Middle frontal gyrus (tissue), 1 donor: ENCODE measurements around the gene SPCS3.
"Not testable (repeated sequence)": the region's sequence is repeated elsewhere in the genome, so short reads cannot be mapped to it uniquely, and the experiment has no call there.

Experiments used
- DNase-seq: peaks from one replicate; pipeline ENCODE4 v3.0.0-alpha.2; 2015; ENCODE audit warnings: low spot score; ENCODE audit errors: extremely low spot score

SPCS3 gene

DNA sequence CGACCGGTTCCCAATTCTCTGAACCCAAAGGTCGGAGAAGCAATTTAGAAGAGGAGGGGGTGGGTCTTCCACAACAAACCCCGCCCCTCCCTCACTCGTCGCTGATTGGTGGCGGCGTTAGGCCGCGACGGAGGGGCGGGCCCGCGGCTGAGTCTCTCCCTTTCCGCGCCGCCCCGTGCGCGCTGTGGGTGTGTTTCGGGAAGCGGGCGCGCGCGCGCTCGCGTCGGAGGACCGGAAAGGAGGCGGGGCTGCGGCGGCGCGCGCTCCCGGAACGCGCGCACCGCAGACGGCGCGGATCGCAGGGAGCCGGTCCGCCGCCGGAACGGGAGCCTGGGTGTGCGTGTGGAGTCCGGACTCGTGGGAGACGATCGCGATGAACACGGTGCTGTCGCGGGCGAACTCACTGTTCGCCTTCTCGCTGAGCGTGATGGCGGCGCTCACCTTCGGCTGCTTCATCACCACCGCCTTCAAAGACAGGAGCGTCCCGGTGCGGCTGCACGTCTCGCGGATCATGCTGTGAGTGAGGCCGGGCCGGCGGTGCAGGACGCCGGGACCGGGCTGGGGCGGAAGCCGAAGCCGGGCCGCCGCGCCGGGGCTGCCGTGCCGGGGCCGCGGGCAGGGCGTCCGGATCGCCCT lies at the start of gene SPCS3:
Gene SPCS3 (plus strand): TSS at position 263 of the 636 bp plus-strand sequence. CDS start 111 bp downstream, at position 374.
- DNase-seq = peak; percentile 98

DNA sequence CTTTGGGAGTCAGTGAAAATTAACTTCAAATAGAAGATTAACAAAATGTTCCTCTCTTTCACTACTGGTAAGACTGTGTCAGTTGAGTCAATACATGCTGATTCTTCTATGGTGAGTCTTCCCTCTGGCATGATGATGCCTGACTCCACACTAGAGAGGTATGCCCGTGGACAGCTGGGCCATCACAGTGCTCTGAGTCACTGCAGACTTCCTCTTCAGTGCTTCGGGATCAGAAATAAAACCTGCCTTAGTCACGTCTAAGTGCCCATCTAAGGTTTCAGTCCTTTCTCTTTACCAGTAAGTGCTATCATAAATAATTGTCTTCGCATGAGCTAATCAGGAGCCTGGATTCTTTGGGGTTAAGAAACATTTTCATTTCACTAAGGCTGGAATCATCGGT lies 49.1 kb upstream of the SPCS3 start:
- DNase-seq = no peak

DNA sequence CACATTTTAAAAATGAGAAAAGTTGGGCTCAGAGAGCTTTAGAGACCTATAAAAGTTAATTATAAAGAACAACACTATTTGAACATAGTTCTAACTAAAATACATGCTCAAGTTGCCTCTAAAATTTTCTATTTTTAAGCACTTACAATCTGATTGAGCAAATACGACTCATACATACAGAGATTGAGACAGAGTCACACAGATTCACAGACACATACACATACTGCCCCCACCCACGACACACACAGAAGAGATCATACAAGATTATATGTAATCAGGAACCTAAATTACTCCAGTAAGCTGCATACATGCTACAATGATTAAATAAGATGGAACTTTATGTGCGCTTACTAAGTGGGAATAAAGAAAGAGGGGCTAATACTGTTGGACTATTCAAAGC lies 48.0 kb upstream of the SPCS3 start:
- DNase-seq = no peak

DNA sequence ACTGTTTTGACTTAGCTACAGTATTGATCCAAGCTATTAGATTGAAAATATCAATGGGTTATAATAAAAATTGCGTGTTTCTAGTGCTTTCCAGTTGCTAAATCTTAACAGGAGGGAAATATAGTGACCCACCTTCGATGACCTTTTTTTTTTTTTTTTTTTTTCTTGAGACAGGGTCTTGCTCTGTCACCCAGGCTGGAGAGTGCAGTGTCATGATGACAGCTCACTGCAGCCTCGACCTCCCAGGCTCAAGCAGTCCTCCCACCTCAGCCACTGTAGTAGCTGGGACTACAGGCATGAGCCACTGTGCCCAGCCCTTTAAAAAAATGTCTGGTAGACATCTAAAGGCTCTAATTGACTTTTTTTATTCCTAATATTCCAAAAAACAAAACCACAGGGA lies 47.0 kb upstream of the SPCS3 start:
- no peak for DNase-seq

DNA sequence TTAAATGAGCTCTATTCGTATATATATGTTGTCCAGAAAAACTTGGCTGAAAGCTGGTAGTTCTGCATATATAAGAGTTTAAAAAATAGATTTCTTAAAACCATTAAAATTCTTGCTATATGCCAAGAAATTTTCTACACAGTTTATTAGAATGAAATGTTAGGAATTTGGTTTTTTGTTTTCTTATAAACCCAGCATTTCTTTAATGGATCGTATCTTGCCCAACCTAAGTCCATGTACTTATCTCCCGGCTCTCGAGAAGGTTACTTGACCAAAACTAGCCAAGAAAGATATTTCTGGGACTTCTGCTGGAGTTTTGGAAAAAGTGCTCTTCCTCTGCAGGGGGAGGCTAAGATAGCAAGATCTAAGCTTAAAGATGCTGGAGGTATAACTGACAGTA lies 46.0 kb upstream of the SPCS3 start:
- DNase-seq = no peak

DNA sequence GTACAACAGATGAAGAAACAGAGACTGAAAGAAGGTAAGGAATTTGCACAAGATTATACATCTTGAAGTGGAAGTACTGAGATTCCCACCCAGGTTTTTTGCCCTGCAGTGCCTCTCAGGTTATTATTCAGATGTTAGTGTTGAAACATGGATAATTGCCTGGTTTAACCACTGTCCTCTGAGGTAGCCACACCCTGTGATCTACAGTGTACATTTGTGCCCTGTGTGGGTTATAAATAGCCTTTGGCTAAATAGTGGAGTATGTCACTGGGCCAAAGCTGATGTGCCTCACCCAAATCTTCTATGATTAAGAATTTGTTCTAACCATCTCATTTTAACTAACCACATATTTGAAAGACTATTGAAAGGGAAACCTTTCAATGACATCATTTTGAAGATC lies 45.3 kb upstream of the SPCS3 start:
- no peak for DNase-seq

DNA sequence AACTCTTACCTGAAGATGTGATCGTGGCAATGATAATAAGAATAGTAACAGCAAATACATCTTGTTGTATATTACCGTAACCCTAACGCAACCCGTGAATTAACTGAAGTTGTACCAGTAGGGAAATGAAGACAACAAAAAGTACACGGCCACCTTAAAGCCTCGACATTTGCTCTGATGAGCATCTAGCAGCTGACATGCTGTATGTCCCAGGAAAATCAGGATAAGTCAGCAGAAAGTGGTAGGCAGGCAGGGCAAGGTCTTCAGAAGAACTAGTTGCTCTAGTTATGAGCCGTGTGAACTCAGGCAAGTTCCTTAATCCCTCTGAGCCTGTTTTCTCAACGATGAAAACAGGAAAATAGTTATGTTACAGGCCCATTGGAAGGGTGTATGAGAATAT lies 43.1 kb upstream of the SPCS3 start:
- DNase-seq = no peak

DNA sequence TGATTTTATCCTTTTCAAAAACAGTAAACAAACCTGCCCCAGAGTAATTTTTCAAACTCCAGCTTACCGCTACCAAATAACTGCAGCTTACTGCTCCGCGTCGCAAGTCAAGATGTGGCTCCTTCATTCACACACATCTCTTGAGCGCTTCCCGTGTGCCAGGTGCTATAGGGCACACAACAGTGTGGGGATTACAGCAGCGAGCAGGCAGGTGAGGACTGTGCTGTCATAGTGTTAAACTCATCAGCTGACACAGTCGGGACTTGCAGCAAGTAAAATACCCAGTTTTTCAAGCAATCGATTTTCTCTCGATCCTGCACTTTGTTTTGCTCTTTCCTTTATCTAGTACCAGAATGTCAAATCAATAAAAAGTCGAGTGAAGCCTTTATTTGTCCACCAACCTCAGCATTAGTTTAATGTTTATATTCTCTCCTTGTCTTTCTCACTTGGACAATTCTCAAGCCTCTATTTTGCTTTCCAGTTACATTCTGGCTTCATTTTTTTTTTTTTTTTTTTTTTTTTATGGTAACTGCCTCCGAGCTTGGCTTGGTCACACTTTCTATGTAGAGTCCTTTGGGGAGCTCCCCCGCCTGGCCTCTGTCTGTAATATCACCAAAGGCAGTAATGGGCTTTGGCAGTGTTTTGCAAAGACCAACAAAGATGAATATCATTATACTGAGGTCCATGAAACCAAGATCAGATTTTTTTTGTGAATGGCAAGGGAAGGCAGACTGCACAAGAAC lies 42.4 kb upstream of the SPCS3 start:
- DNase-seq = no peak

DNA sequence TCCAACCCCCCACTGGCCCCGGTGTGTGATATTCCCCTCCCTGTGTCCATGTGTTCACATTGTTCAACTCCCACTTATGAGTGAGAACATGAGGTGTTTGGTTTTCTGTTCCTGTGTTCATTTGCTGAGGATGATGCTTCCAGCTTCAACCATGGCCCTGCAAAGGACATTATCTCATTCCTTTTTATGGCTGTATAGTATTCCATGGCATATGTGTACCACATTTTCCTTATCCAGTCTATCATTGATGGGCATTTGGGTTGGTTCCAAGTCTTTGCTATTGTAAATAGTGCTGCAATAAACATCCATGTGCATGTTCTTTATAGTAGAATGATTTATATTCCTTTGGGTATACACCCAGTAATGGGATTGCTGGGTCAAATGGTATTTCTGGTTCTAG lies 40.2 kb upstream of the SPCS3 start:
- not testable (repeated sequence) for DNase-seq

DNA sequence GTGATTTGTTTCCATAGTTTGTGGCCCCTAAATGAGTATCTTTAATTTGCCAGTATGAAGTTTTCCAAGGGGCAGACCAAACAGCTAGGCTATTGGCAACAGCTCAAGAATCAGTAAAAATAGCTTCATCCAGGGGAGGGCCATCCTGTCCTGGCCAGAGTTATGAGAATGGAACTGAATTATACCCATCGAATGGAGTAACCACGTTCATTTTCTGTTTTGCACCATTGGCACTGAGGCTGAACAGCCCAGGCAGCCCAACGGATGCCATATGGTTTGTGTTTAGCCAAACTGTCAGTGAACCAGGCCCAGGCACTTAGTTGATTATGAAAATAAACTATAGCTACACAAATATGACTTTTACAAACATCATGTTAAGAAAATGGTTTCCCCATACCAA lies 33.0 kb upstream of the SPCS3 start:
- DNase-seq = no peak

DNA sequence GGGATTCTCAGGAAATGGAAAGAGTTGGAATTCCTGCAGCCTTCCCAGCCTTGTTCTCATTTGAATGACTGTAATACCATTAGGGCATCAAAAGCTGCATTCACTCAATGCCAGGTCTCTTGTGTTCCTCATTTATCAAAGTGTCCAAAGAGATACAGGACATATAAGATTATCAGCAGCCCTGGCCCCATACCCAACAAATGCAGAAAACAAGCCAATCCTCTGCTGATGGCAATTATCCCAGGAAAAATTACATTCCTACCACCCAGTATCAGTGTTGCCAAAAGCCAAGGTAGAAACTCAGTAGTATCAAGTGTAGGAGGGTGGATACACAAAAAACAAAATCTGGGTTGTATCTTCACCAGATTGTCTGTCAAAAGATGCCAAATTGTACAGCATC lies 32.2 kb upstream of the SPCS3 start:
- DNase-seq = no peak

DNA sequence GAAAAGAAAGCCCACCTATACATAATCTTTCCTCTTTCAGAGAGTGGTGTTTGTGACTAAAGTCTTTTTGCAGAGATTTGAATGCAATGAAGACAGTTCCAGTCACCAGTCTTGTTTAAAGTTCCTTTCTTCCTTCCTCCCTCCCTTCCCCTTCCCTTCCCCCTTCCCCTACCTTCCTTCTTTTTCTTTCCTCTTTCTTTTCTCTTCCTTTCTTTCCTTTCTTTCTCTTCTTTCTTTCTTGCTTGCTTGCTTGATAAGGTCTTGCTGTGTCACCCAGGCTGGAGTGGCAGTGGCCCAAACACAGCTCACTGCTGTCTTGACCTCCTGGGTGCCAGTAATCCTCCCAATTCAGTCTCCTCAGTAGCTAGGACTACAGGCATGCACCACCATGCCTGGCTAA lies 31.7 kb upstream of the SPCS3 start:
- DNase-seq = no peak

DNA sequence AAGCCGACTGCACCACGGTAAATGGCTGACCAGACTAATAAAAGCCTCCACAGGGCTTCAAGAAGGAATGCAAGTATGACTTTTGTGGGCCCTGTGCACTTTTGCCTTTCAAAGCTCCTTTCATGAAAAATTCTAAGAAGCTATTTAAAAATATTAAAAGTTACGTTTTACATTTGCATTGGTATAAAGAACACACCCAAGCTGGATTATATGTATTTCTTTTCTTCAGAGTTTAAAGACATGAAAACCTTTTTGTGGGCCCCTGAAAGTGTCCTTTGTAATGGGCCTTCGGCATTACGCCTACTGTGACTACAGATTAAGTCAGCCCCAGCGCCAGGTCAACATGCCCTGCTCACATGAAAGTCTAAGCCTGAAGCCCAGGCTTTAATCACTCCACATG lies 30.2 kb upstream of the SPCS3 start:
- no peak for DNase-seq

DNA sequence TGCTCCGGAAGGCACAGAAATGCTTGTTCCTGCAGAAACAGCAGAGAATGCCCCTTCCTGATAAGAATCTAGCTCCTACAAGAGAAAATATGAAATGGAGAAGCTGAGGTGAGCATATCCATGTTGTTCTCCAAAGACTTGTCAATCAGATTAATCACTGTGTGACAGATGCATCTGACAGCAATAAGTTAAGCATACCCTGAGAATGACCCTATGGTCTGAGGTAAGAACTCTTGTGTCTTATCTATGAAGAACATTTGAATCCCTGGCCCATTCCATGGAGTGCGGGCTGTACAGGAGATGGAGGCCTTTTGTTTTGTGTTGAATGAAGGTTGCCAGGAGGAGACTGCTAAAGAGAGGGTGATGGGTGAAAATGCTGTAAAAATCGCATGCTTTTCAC lies 29.2 kb upstream of the SPCS3 start:
- DNase-seq = no peak

DNA sequence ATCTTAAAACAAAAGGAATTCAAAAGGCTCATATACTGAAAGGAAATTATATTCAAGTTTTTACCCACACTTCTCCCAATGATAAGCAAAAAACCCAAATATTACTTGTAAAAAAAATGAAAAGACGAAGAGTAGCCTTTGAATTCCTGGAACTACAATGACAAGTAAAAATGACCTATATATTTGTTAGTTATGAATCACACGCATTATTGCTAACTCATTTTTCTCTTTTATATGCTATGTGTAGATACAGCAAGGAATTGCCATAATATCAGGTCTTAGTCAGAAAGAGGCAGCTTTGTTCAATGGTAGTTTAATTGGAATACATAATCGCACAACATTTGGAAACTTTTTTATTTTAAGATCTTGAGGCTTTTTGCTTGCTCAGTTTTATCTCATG lies 28.0 kb upstream of the SPCS3 start:
- DNase-seq = no peak

DNA sequence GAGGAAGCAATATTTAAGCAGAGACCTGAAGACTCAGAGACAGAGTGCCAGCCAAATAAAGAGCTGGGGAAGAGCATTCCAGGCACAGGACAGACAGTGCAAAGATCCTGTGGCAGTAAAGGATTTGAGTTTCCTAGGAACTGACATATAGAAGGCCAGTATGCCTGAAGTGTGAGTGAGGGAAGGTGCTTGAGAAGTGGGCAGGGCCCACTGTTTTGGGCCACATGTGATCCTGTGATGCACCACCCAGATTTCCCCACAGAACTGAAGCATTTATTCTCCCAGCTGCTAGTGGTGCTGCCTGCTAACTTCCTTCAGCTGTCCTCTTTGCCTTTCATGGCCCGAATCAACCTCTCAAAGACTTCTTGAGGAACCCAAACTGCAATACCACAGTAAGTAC lies 26.8 kb upstream of the SPCS3 start:
- no peak for DNase-seq

DNA sequence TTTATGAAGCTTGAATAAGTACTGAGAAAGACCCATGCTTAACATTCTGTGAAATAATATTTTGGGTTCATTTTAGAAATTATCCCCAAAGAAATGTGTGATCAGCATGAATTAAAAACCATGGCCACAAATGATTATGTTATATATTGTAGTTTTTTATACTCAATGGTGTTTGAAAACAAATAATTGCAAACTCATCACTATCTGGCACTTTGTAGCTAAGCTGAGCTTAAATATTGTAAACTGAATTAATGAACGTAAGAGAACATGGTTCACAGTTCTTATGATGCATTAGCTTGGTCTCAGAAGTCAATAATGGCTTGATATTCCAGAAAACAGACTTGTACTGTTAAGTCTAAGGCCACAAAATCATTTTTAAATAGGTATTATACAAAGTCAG lies 26.1 kb upstream of the SPCS3 start:
- DNase-seq = no peak

DNA sequence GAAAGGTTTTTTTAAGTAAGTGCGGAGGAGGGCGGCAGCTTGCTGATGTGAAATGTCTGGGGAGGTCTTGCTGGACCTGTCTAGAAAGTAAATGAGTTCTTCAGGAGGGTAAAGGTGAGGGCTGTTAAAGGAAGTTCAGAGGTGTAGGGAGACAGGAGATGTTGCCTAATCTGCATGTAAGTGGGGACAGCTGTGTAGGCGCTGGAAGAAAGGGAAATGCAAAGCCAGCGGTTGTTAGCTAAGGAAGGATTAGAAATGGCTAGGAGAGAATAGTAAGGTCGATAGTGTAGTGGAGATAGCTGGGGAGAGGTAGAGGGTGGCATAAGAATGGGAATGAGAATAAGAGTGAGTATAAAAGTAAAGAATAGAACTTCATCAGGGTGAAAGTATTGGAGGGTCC lies 23.9 kb upstream of the SPCS3 start:
- DNase-seq = not testable (repeated sequence)

DNA sequence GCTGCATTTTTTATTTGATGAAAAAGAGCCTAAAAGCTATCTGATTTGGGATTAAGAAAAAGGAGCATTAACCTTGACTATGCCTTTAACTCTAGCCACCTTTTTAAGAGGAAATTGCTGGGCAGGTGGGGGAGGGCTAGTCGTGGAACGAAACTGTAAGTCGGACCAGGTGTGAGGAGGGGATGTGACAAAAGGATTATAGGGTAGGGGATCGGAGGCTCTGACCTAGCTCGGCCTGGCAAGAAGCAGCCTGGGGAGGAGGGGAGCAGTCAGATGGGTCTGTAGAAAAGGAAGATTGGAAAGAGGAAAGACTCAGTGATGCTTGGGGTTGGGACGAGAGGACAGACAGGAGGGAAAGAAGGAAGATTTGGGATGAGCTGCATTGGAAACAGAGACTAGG lies 21.1 kb upstream of the SPCS3 start:
- DNase-seq = no peak

DNA sequence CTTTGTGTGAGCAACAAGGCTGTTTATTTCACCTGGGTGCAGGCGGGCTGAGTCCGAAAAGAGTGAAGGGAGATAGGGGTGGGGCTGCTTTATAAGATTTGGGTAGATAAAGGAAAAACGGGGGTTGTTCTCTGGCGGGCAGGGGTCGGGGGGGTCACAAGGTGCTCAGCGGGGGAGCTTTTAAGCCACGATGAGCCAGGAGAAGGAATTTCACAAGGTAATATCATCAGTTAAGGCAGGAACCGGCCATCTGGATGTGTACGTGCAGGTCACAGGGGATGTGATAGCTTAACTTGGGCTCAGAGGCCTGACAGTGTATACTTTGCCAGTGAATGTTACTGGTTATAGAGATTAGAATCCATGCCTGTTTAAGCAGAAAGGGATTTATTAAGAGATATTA lies 19.7 kb upstream of the SPCS3 start:
- no peak for DNase-seq

DNA sequence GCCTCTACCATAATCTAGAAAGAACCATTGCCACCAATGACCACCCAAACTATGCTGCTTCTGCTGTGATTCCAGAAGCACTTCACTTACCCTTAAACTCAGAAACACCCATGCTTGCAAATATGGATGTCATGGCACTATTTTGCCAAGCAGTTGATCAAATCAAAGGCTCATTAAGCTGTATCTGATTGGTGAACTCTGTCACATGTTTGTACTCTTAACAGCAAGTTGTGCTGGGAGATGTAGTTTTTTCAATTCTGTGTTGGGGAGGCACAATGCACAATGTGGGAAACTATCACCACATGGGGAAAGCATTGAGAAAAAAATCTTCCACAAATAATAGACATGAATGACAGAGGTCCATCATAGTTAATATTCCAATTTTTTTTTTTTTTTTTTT lies 19.2 kb upstream of the SPCS3 start:
- no peak for DNase-seq

DNA sequence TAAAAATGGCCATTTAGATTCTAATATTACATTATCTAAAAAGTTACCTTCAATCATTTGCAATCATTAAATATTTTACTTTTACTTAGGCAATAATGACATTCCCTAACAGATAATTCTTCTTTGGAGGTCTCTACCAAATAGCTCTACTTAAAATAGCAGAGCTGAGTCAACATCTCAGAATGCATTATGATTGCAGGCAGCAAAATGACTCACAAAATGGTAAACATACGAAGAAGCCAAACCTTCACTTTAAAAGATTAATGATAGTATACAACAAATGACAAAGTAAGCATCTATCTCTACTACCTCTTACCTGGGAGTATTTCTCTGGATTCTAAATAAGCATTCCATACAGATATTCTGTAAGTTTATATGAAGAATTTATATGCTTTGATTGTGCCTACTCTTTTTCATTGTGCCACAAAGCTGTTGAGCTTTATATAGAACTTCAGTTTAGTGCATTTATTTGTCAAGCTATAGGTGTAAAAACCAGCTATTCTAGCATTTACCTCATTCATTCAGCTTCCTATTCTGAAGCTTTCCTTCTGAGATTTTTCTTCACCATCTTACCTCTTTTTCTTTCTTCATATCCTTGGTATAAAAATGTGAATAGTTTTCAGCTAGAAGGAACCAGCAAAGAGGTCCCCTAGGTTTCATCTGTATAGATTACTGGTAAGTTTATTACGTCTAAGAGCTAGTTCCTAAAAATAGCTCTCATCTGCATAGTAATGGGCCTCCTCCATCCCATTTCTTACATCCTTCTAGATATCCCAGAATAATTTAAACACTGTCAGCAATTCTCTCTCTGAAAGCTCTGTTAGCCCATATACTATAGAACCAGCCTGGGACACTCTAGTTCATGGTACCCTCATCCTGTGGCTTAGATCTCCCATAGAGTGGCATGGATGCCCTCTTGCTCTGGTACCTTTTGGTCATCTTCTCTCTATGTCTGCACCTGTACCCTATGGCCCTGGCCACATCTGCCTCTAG lies 17.2 kb upstream of the SPCS3 start:
- DNase-seq = no peak
